Esophagus muscularis mucosa (tissue), 3 donors: ENCODE measurements around the gene NR1I3.

Source experiments
- POLR2A ChIP-seq: fragments of 450-650 bp; IDR thresholded peaks from one replicate; pipeline ENCODE4 v1.6.1; 2017; ENCODE audit warnings: antibody characterized with exemption, moderate library complexity, mild to moderate bottlenecking, low read depth
- POLR2AphosphoS5 ChIP-seq, 2 donors: sonication (generic); formaldehyde crosslinking; IDR thresholded peaks; one replicate each; pipeline ENCODE4 v1.6.1; 2017; ENCODE audit warnings: antibody characterized with exemption in 2 of 2
- TF ChIP-seq, protein P1 (sequence below), 3 experiments: fragments of 200-600 bp in 2 of 3; fragments of 450-650 bp in 1 of 3; sonication (generic) in 2 of 3; IDR thresholded peaks; one replicate each; pipeline ENCODE4 v1.5.1; 2017 to 2019; ENCODE audit warnings: antibody characterized with exemption in 3 of 3, mild to moderate bottlenecking in 2 of 3, moderate library complexity in 1 of 3

DNA sequence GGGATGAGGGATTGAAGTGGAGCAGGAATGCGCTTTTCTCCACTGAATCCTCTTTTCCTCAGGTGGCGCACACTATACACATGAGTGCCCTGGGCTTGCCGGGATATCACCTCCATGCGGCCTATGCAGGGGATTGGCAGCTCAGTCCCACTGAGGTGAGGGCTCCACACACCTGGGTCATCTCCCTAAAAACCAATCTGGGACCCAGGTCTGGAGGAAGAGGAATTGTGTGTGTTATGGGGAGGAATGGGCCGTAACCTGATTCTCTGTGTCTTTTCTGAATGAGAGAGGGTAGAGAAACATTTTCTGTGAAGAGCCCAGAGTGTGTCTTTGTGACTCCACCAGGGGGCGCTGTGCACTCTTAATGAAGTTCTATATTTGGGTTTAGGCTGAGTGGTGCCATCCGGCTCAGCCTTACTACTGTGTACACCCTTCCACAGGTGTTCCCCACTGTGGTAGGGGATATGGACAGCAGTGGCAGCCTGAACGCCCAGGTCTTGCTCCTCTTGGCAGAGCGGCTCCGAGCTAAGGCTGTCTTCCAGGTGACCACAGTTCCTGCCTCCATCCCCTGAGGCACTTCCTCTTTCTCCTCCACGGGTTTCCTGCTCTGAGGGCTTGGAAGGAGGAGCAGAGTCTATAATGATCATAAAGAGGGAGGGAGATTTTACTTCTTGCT is 10.7 kb downstream of the NR1I3 start:
- TF ChIP-seq POLR2A (no peak), POLR2AphosphoS5 (IDR thresholded peaks at IDR 0.05) (peak in 1 of 2 donors; percentile 44)
- TF ChIP-seq, protein P1, sequence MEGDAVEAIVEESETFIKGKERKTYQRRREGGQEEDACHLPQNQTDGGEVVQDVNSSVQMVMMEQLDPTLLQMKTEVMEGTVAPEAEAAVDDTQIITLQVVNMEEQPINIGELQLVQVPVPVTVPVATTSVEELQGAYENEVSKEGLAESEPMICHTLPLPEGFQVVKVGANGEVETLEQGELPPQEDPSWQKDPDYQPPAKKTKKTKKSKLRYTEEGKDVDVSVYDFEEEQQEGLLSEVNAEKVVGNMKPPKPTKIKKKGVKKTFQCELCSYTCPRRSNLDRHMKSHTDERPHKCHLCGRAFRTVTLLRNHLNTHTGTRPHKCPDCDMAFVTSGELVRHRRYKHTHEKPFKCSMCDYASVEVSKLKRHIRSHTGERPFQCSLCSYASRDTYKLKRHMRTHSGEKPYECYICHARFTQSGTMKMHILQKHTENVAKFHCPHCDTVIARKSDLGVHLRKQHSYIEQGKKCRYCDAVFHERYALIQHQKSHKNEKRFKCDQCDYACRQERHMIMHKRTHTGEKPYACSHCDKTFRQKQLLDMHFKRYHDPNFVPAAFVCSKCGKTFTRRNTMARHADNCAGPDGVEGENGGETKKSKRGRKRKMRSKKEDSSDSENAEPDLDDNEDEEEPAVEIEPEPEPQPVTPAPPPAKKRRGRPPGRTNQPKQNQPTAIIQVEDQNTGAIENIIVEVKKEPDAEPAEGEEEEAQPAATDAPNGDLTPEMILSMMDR (IDR thresholded peaks at IDR 0.05) = peak; percentile 86 to 92 (median 89)
